Cardiac muscle cell (in vitro differentiated cells and primary cell): ENCODE measurements around the gene SCN4B. TPM values are rescaled to one million over a fixed set of nuclear protein-coding genes. Genes with fewer than 3 reads are reported as not detected.

Experiments used
- DNase-seq, 2 donors: peaks; one replicate each; pipeline versions ENCODE4 v3.0.0 to v3.0.0-alpha.2; 2010 to 2017; ENCODE audit warnings: low read depth in 1 of 2, low spot score in 1 of 2
- H3K27ac ChIP-seq: fragments of 200-600 bp; sonication (generic); 2 replicates; pipeline ENCODE4 v1.5.1; 2016
- H3K27me3 ChIP-seq: fragments of 200-600 bp; sonication (generic); 2 replicates; pipeline ENCODE4 v1.6.0; 2016; ENCODE audit warnings: control low read depth
- H3K36me3 ChIP-seq: fragments of 200-600 bp; sonication (generic); 2 replicates; pipeline ENCODE4 v1.5.1; 2016; ENCODE audit warnings: control low read depth
- H3K4me1 ChIP-seq: fragments of 200-600 bp; sonication (generic); 2 replicates; pipeline ENCODE4 v1.8.1; 2017; ENCODE audit warnings: low read depth, mild to moderate bottlenecking, mixed run types
- H3K4me3 ChIP-seq: fragments of 200-600 bp; sonication (generic); 2 replicates; pipeline ENCODE4 v1.5.1; 2016; ENCODE audit warnings: mild to moderate bottlenecking
- H3K9me3 ChIP-seq: fragments of 200-600 bp; sonication (generic); 2 replicates; pipeline ENCODE4 v1.5.1; 2017; ENCODE audit warnings: low read depth, mild to moderate bottlenecking, control low read depth
- polyA plus RNA-seq: library from polyadenylated mRNA; unstranded; fragments of >200 nt; fragmentation: Nextera tagmentation; extraction: Ambion mirVana; gene quantifications from 2 replicates; pipeline ENCODE4 v1.2.1, GENCODE V29; 2016
- total RNA-seq: library from RNA; depleted of rRNA; stranded (reverse); fragments of >200 nt; gene quantifications from 2 replicates; pipeline ENCODE4 v1.2.3, GENCODE V29; 2016
- TF ChIP-seq, protein P1 (sequence below): IDR thresholded peaks from 2 replicates; pipeline ENCODE4 v1.5.1; 2012; ENCODE audit warnings: low read depth, mild to moderate bottlenecking, low read length

The SCN4B gene
- total and polyA plus RNA-seq, 2 experiments from 2014 or later, result 0.21 to 0.39 TPM

- no peak for DNase-seq
- TF ChIP-seq, protein P1, sequence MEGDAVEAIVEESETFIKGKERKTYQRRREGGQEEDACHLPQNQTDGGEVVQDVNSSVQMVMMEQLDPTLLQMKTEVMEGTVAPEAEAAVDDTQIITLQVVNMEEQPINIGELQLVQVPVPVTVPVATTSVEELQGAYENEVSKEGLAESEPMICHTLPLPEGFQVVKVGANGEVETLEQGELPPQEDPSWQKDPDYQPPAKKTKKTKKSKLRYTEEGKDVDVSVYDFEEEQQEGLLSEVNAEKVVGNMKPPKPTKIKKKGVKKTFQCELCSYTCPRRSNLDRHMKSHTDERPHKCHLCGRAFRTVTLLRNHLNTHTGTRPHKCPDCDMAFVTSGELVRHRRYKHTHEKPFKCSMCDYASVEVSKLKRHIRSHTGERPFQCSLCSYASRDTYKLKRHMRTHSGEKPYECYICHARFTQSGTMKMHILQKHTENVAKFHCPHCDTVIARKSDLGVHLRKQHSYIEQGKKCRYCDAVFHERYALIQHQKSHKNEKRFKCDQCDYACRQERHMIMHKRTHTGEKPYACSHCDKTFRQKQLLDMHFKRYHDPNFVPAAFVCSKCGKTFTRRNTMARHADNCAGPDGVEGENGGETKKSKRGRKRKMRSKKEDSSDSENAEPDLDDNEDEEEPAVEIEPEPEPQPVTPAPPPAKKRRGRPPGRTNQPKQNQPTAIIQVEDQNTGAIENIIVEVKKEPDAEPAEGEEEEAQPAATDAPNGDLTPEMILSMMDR, result no peak
- no peaks in the 10 kb centered on the region for H3K36me3 ChIP-seq
- no peaks in the 10 kb centered on the region for H3K4me1 ChIP-seq
- H3K27me3 ChIP-seq, result peaks cover 32% of the 10 kb centered on the region
- no peak overlapping the region for H3K4me3 ChIP-seq
- no peaks in the 10 kb centered on the region for H3K9me3 ChIP-seq
- H3K27ac ChIP-seq, result no peak overlapping the region
Measured at GRCh38 chr11:118136801-118137200, 15.8 kb downstream of the SCN4B start.

DNA sequence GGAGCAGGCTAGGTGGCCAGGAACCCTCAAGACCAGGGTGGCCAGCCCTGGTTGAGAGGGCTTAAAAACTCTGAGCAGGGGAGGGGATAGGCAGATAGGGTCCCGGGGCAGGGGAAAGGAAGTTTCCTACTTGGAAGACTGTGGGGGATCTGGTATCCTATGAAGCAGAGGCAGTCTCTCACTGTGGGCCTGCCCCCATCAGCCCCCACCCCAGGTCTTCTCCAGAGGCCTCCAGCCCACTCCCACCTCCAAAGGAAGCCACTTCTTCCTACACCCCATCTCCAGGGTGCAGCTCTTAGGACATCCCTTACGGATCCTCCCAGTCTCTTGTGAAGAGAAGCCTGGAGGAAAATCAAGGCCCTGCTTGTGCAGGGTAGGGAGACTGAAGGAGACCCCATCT lies 16.3 kb downstream of the SCN4B start:
- Histone ChIP-seq H3K9me3 (no peaks in the 10 kb centered on the region), H3K27me3 (peaks cover 29% of the 10 kb centered on the region), H3K36me3 (no peaks in the 10 kb centered on the region), H3K27ac (no peak overlapping the region), H3K4me1 (no peaks in the 10 kb centered on the region), H3K4me3 (no peak overlapping the region)
- TF ChIP-seq, protein P1, result no peak
- DNase-seq, result no peak

DNA sequence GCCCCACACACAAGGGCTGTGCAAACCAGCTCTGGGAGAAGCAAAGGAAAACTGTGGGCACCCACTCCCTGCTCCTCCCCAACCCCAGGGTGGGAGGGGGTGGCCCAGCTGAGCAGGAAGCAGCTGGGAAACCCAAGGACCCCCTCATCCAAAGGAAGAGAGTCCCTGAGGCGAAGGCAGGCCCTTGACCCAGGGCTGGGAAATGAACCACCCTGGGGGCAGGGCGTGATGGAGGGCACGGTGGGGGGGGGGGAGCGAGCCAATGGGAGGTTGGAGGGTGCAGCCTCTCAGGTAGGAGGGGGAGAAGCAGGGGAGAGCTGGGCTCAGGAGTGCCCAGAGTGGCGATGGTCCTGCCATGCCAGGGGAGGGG lies 16.8 kb downstream of the SCN4B start:
- DNase-seq, result no peak
- H3K27me3 ChIP-seq, result peaks cover 23% of the 10 kb centered on the region
- no peaks in the 10 kb centered on the region for H3K9me3 ChIP-seq
- no peaks in the 10 kb centered on the region for H3K36me3 ChIP-seq
- H3K4me3 ChIP-seq, result no peak overlapping the region
- no peaks in the 10 kb centered on the region for H3K4me1 ChIP-seq
- TF ChIP-seq, protein P1, result no peak
- H3K27ac ChIP-seq, result no peak overlapping the region

DNA sequence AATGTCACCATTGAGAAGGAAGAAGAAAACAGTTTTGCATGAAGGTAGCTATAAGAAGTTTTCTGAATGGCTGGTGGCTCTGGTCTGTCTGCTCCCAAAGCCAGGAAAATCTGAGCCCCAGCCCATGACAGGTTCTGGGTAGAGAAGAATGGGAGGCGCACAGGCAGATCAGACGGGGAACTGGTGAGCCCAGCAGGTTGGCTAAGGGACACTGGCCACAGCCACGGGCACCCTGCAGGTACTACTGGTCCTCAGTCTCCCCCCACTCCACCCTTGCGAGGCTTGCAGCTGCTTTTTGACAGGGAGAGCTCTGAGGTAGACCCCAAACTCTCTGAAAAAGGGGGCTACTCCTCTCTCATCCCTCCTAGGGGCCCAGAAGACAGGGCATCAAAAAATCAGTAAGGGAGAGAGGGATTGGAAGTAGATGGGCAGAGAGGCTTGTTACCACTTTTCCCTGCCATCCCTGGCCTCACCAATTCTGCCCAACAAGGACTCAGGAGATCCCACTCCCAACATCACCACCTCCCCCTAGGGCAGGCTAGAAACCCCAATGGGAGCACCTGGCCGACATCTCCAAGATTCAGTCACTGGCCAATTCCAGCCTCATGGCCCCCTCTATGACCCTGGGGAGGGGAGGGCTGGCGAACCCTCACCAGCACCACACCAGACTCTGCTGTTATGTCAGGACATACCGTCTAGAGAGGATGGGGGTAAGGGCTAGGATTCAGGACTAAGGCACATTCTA lies 17.4 kb downstream of the SCN4B start:
- Histone ChIP-seq H3K27me3 (peaks cover 18% of the 10 kb centered on the region), H3K4me3 (no peak overlapping the region), H3K9me3 (no peaks in the 10 kb centered on the region), H3K36me3 (no peaks in the 10 kb centered on the region), H3K27ac (no peak overlapping the region), H3K4me1 (no peaks in the 10 kb centered on the region)
- TF ChIP-seq, protein P1, result no peak
- no peak for DNase-seq

DNA sequence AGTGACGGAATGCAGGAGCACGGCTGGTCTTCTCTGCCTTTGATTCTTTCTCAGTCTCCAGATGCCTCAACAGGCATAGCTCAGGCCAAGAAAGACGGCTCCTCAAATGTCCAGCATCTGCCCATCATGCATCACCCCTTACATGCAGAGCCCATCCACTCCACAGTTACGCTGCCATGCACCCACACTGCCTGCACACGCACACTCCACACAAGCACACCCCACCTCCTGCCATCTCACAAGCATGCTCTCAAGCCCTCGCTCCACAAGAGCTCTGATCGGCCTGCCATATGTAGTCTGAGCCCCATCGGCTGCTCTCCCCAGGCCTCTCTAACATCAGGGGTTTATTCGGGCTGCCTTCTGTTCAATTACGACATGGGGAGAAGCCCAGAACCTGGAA lies 18.8 kb downstream of the SCN4B start:
- no peak for DNase-seq
- Histone ChIP-seq H3K9me3 (no peaks in the 10 kb centered on the region), H3K4me1 (no peaks in the 10 kb centered on the region), H3K4me3 (no peak overlapping the region), H3K36me3 (no peaks in the 10 kb centered on the region), H3K27ac (no peak overlapping the region), H3K27me3 (peaks cover 16% of the 10 kb centered on the region)
- TF ChIP-seq, protein P1, result no peak
